Liver (tissue), 9 donors: ENCODE data around the gene PRICKLE1. TPM values are rescaled to one million over a fixed set of nuclear protein-coding genes. Genes with fewer than 3 reads are reported as not detected.

Experiments used
- DNase-seq: peaks from one replicate; pipeline ENCODE4 v3.0.0-alpha.2; 2017; ENCODE audit warnings: low spot score
- H3K27ac ChIP-seq, 2 donors: one replicate each; pipeline ENCODE4 v1.7.0; 2013; ENCODE audit warnings: inconsistent platforms in 2 of 2, low read length in 2 of 2, control low read depth in 1 of 2, low read depth in 1 of 2, mild to moderate bottlenecking in 1 of 2
- H3K27me3 ChIP-seq, 4 donors: one replicate each; pipeline versions ENCODE4 v1.6.1 to v1.7.0; 2013; ENCODE audit warnings: low read length in 3 of 4, inconsistent platforms in 1 of 4, mild to moderate bottlenecking in 1 of 4, moderate library complexity in 1 of 4; ENCODE audit not compliant: control insufficient read depth in 4 of 4, insufficient read depth in 4 of 4
- H3K36me3 ChIP-seq, 4 donors: one replicate each; pipeline versions ENCODE4 v1.6.1 to v1.7.0; 2013; ENCODE audit warnings: low read length in 3 of 4, mild to moderate bottlenecking in 3 of 4, low read depth in 1 of 4, moderate library complexity in 1 of 4; ENCODE audit not compliant: control insufficient read depth in 4 of 4, insufficient read depth in 3 of 4
- H3K4me1 ChIP-seq, 4 donors: one replicate each; pipeline versions ENCODE4 v1.6.1 to v1.7.0; 2013; ENCODE audit warnings: low read length in 3 of 4, mild to moderate bottlenecking in 3 of 4, moderate library complexity in 1 of 4; ENCODE audit not compliant: control insufficient read depth in 4 of 4, insufficient read depth in 4 of 4
- H3K4me3 ChIP-seq, 3 donors: one replicate each; pipeline versions ENCODE4 v1.6.1 to v1.7.0; 2013; ENCODE audit warnings: low read length in 3 of 3, control low read depth in 1 of 3, low read depth in 1 of 3, mild to moderate bottlenecking in 1 of 3
- H3K9ac ChIP-seq, 2 donors: one replicate each; pipeline ENCODE4 v1.7.0; 2013; ENCODE audit warnings: low read length in 2 of 2, mild to moderate bottlenecking in 2 of 2, moderate library complexity in 2 of 2, control low read depth in 1 of 2, low read depth in 1 of 2
- H3K9me3 ChIP-seq, 4 donors: one replicate each; pipeline versions ENCODE4 v1.6.1 to v1.7.0; 2013; ENCODE audit warnings: low read length in 3 of 4; ENCODE audit not compliant: control insufficient read depth in 4 of 4
- CTCF ChIP-seq: fragments of 150-350 bp; IDR thresholded peaks from 2 replicates; pipeline ENCODE4 v1.5.1; 2017; ENCODE audit warnings: improper control_type of control experiment, low read depth, low read length; ENCODE audit not compliant: missing input control
- EGR1 ChIP-seq, 2 donors: IDR thresholded peaks; 2 replicates each; pipeline ENCODE4 v1.6.1; 2016 to 2018; ENCODE audit warnings: antibody characterized with exemption in 2 of 2, low read depth in 2 of 2
- FOXA1 ChIP-seq: IDR thresholded peaks from 2 replicates; pipeline ENCODE4 v1.6.1; 2016; ENCODE audit warnings: antibody characterized with exemption
- FOXA2 ChIP-seq: IDR thresholded peaks from 2 replicates; pipeline ENCODE4 v1.6.1; 2016; ENCODE audit warnings: antibody characterized with exemption
- GABPA ChIP-seq, 2 donors: IDR thresholded peaks in 1 of 2; conservative IDR thresholded peaks in 1 of 2; 2 replicates each; pipeline ENCODE4 v1.6.1; 2016; ENCODE audit warnings: antibody characterized with exemption in 2 of 2, mild to moderate bottlenecking in 1 of 2, moderate library complexity in 1 of 2
- HNF4A ChIP-seq, 2 donors: conservative IDR thresholded peaks; 2 replicates each; pipeline ENCODE4 v1.6.1; 2016; ENCODE audit warnings: antibody characterized with exemption in 2 of 2, mild to moderate bottlenecking in 2 of 2
- HNF4G ChIP-seq: IDR thresholded peaks from 2 replicates; pipeline ENCODE4 v1.6.1; 2016; ENCODE audit warnings: antibody characterized with exemption
- JUND ChIP-seq, 2 donors: IDR thresholded peaks; 2 replicates each; pipeline ENCODE4 v1.6.1; 2016; ENCODE audit warnings: antibody characterized with exemption in 2 of 2
- MAX ChIP-seq: IDR thresholded peaks from 2 replicates; pipeline ENCODE4 v1.6.1; 2016; ENCODE audit warnings: antibody characterized with exemption
- NR2F2 ChIP-seq: IDR thresholded peaks from 2 replicates; pipeline ENCODE4 v1.6.1; 2016; ENCODE audit warnings: antibody characterized with exemption
- RAD21 ChIP-seq, 2 donors: IDR thresholded peaks; 2 replicates each; pipeline ENCODE4 v1.6.1; 2016; ENCODE audit warnings: antibody characterized with exemption in 2 of 2, mild to moderate bottlenecking in 2 of 2
- RXRA ChIP-seq, 2 donors: IDR thresholded peaks; 2 replicates each; pipeline ENCODE4 v1.6.1; 2017 to 2018; ENCODE audit warnings: antibody characterized with exemption in 2 of 2, mild to moderate bottlenecking in 1 of 2
- SP1 ChIP-seq: IDR thresholded peaks from 2 replicates; pipeline ENCODE4 v1.6.1; 2018; ENCODE audit warnings: antibody characterized with exemption, mild to moderate bottlenecking
- TAF1 ChIP-seq: conservative IDR thresholded peaks from 2 replicates; pipeline ENCODE4 v1.6.1; 2016; ENCODE audit warnings: antibody characterized with exemption, mild to moderate bottlenecking
- YY1 ChIP-seq: IDR thresholded peaks from 2 replicates; pipeline ENCODE4 v1.6.1; 2016; ENCODE audit warnings: antibody characterized with exemption, mild to moderate bottlenecking
- ZBTB33 ChIP-seq: IDR thresholded peaks from 2 replicates; pipeline ENCODE4 v1.6.1; 2016; ENCODE audit warnings: antibody characterized with exemption
- WGBS: extraction: QIAGEN DNeasy Blood & Tissue Kit; methylation state at CpG from one replicate; pipeline ENCODE4 v1.1.7; 2013; 5-methylcytosine and 5-hydroxymethylcytosine counted together
- polyA plus RNA-seq, 2 donors: library from polyadenylated mRNA; stranded (reverse) in 1 of 2; unstranded in 1 of 2; fragments of 200-250 nt in 1 of 2; fragments of >200 nt in 1 of 2; fragmentation: Nextera tagmentation in 1 of 2; extraction: Ambion mirVana in 1 of 2; gene quantifications; one replicate each; pipeline versions ENCODE4 v1.2.1 to v1.2.3, GENCODE V29; 2013 to 2015
- total RNA-seq, 2 donors: library from RNA; depleted of rRNA; stranded (reverse); fragments of >200 nt; gene quantifications; one replicate each; pipeline ENCODE4 v1.2.3, GENCODE V29; 2014
- donor health status: healthy.
- donor health status: healthy.
- donor health status: healthy.
- donor health status: healthy.
- donor health status: healthy.

PRICKLE1 gene
- total and polyA plus RNA-seq, 4 donors, result 0.59 to 5.7 (median 2.2) TPM

- Histone ChIP-seq H3K9me3 (no peaks in the 10 kb centered on the region), H3K27me3 (peaks cover 0 to 8% (median 3%) of the 10 kb centered on the region in 4 donors), H3K9ac (no peak overlapping the region), H3K36me3 (no peaks in the 10 kb centered on the region), H3K4me3 (no peak overlapping the region), H3K27ac (no peak overlapping the region), H3K4me1 (peaks cover 4 to 10% (median 6%) of the 10 kb centered on the region in 4 donors)
- WGBS, result 48% methylated on average over 6 of the region's 6 CpGs
- TF ChIP-seq MAX, result no peak
- no peak for TF ChIP-seq RAD21 (IDR thresholded peaks at IDR 0.05)
- no peak for DNase-seq
These were observed 4.9 kb downstream of the PRICKLE1 start for GRCh38 chr12:42584651-42585111.

GRCh38 chr12:42583016-42583415 is 6.5 kb downstream of the PRICKLE1 start:
- Histone ChIP-seq H3K9ac (no peak overlapping the region), H3K27me3 (peaks cover 0 to 6% (median 2%) of the 10 kb centered on the region in 4 donors), H3K4me3 (no peak overlapping the region), H3K4me1 (no peaks in the 10 kb centered on the region), H3K27ac (no peak overlapping the region), H3K9me3 (no peaks in the 10 kb centered on the region), H3K36me3 (no peaks in the 10 kb centered on the region)
- TF ChIP-seq RAD21 (IDR thresholded peaks at IDR 0.05) (no peak), CTCF (no peak), FOXA1 (no peak), NR2F2 (no peak), FOXA2 (no peak), YY1 (no peak), GABPA (IDR thresholded peaks at IDR 0.05 in 1 of 2, conservative IDR thresholded peaks at IDR 0.05 in 1 of 2) (no peak)
- 54% methylated on average over 2 of the region's 2 CpGs for WGBS
- DNase-seq, result no peak

- H3K4me3 ChIP-seq, result no peak overlapping the region
- no peaks in the 10 kb centered on the region for H3K4me1 ChIP-seq
- no peak overlapping the region for H3K27ac ChIP-seq
- TF ChIP-seq JUND (IDR thresholded peaks at IDR 0.05) (no peak), FOXA1 (no peak), TAF1 (no peak), ZBTB33 (no peak), SP1 (no peak), EGR1 (IDR thresholded peaks at IDR 0.05; ENCODE audit: low read depth in 2 of 2) (no peak), RXRA (IDR thresholded peaks at IDR 0.05) (no peak), HNF4G (no peak), FOXA2 (no peak), RAD21 (IDR thresholded peaks at IDR 0.05) (no peak), HNF4A (conservative IDR thresholded peaks at IDR 0.05) (no peak), YY1 (no peak), MAX (no peak), GABPA (IDR thresholded peaks at IDR 0.05 in 1 of 2, conservative IDR thresholded peaks at IDR 0.05 in 1 of 2) (no peak)
- no peak for DNase-seq
- H3K9me3 ChIP-seq, result no peaks in the 10 kb centered on the region
- H3K27me3 ChIP-seq, result peaks cover 0 to 5% (median 2%) of the 10 kb centered on the region in 4 donors
- H3K9ac ChIP-seq, result no peak overlapping the region
- 78% methylated on average over 5 of the region's 5 CpGs for WGBS
- H3K36me3 ChIP-seq, result no peaks in the 10 kb centered on the region
These were observed 7.0 kb downstream of the PRICKLE1 start for GRCh38 chr12:42582498-42582897.
